Measurements from ENCODE around the gene ASB2. TPM values are rescaled to one million over a fixed set of nuclear protein-coding genes. Genes with fewer than 3 reads are reported as not detected.
A peak's percentile ranks its signal among the peaks of the same experiment; 100 is the strongest.

Gene ASB2
- total and polyA plus RNA-seq, 2 of the 13 experiments (the other 11 are each of a cell fraction or from before 2014, with no cell fraction given): 0.82 to 4.1 TPM

DNA sequence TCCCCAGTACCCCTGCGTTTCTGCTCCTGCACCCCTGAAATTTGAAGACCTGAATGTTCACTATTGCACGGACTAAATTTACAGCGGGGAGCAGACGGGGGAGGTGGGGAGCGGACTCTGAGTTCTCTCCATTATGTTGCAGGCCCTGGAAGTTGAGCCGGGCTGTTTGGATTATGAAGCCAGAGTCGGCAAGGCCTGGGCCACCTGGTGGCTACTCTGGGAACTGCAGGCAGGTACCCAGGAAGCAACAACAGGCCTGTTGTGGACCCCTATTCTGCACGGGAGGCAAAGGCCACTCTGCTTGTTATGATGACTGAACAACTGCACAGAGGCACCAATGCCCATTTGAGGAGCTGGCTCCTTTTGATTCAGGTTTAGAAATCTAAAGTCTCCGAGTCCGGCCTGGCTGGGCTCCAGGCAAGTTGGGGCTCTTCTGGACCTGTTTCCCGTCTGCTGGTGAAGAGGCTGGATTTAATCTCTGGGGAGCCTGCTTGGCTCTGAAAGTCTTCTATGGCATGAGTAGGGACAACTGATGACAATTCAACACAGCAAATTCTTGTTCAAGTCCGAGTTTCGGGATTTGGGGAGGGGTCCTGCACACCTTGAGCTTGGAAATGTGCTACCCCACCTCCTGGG lies 83.3 kb downstream of the ASB2 start (continued):
- TF ChIP-seq SNAPC4 (CRISPR knock-in tag; IDR thresholded peaks at IDR 0.05) (no peak), HMGA1 (CRISPR knock-in tag; conservative IDR thresholded peaks at IDR 0.05) (no peak), ZFY (CRISPR knock-in tag; IDR thresholded peaks at IDR 0.05) (peak; percentile 29; the same call in 1 of the 2 replicates), FOXK1 (CRISPR knock-in tag; IDR thresholded peaks at IDR 0.05; ENCODE audit: borderline replicate concordance, low read depth) (peak; percentile 18; the same call in 1 of the 2 replicates), ZNF354B (CRISPR knock-in tag; IDR thresholded peaks at IDR 0.05) (no peak), CREB1 (IDR thresholded peaks at IDR 0.05) (no peak), CREB1 (CRISPR knock-in tag; IDR thresholded peaks at IDR 0.05) (no peak), ZNF644 (CRISPR knock-in tag; IDR thresholded peaks at IDR 0.05; ENCODE audit: low read depth) (no peak), NONO (IDR thresholded peaks at IDR 0.05) (no peak), NONO (CRISPR knock-in tag; conservative IDR thresholded peaks at IDR 0.05) (no peak), HMGXB4 (CRISPR knock-in tag; IDR thresholded peaks at IDR 0.05; ENCODE audit: borderline replicate concordance in 1 of 2, low read depth in 1 of 2) (peak in 1 of 2 experiments; percentile 29; a peak in 1 of 4 replicates), ARNT2 (CRISPR knock-in tag; IDR thresholded peaks at IDR 0.05; ENCODE audit: low read depth) (no peak), ZSCAN25 (CRISPR knock-in tag; IDR thresholded peaks at IDR 0.05) (no peak), SP4 (CRISPR knock-in tag; IDR thresholded peaks at IDR 0.05) (0 out of 2 replicates have a peak, but pooled peaks have one; percentile 37), SRSF1 (optimal IDR thresholded peaks at IDR 0.05; ENCODE audit: low read depth, low read length) (no peak), POGK (CRISPR knock-in tag; conservative IDR thresholded peaks at IDR 0.05) (0 out of 2 replicates have a peak, but pooled peaks have one; percentile 39), CCDC6 (CRISPR knock-in tag; IDR thresholded peaks at IDR 0.05) (no peak)
- TF ChIP-seq, protein P1, sequence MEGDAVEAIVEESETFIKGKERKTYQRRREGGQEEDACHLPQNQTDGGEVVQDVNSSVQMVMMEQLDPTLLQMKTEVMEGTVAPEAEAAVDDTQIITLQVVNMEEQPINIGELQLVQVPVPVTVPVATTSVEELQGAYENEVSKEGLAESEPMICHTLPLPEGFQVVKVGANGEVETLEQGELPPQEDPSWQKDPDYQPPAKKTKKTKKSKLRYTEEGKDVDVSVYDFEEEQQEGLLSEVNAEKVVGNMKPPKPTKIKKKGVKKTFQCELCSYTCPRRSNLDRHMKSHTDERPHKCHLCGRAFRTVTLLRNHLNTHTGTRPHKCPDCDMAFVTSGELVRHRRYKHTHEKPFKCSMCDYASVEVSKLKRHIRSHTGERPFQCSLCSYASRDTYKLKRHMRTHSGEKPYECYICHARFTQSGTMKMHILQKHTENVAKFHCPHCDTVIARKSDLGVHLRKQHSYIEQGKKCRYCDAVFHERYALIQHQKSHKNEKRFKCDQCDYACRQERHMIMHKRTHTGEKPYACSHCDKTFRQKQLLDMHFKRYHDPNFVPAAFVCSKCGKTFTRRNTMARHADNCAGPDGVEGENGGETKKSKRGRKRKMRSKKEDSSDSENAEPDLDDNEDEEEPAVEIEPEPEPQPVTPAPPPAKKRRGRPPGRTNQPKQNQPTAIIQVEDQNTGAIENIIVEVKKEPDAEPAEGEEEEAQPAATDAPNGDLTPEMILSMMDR (CRISPR knock-in tag; IDR thresholded peaks at IDR 0.05): peak; percentile 89
